NCI-H1092 treated with DMSO at 0.1 percent for 48 hours (cell line): ENCODE results near the gene RFX2.
A peak's percentile ranks its signal among the peaks of the same experiment; 100 is the strongest.

Experiments
- DNase-seq: peaks from one replicate; lab custom pipeline; 2025; lab: John Stamatoyannopoulos, UW

The RFX2 gene

GRCh38 chr19:6059988-6060599 is 50.2 kb downstream of the RFX2 start:
- no peak for DNase-seq

- DNase-seq = no peak
These were observed 50.8 kb downstream of the RFX2 start for GRCh38 chr19:6059396-6059947.

GRCh38 chr19:6058518-6059201 is 51.6 kb downstream of the RFX2 start:
- DNase-seq = no peak

GRCh38 chr19:6057651-6058517 is 52.4 kb downstream of the RFX2 start:
- no peak for DNase-seq

GRCh38 chr19:6056801-6057650 is 53.3 kb downstream of the RFX2 start:
- DNase-seq = peak; percentile 73

GRCh38 chr19:6056282-6056741 is 54.0 kb downstream of the RFX2 start:
- no peak for DNase-seq

GRCh38 chr19:6055013-6055795 is 55.1 kb downstream of the RFX2 start:
- no peak for DNase-seq

- peak; percentile 78 for DNase-seq
These were observed 61.4 kb downstream of the RFX2 start for GRCh38 chr19:6048793-6049405.

- no peak for DNase-seq
These were observed 62.0 kb downstream of the RFX2 start for GRCh38 chr19:6048348-6048747.

GRCh38 chr19:6047741-6048251 is 62.5 kb downstream of the RFX2 start:
- DNase-seq = peak; percentile 58

- DNase-seq = no peak
These were observed 63.0 kb downstream of the RFX2 start for GRCh38 chr19:6047256-6047655.

GRCh38 chr19:6045108-6045507 is 65.2 kb downstream of the RFX2 start:
- no peak for DNase-seq

GRCh38 chr19:6044056-6044805 is 66.1 kb downstream of the RFX2 start:
- DNase-seq = no peak

- DNase-seq = no peak
These were observed 67.2 kb downstream of the RFX2 start for GRCh38 chr19:6042776-6043726.

- DNase-seq = no peak
These were observed 68.3 kb downstream of the RFX2 start for GRCh38 chr19:6041991-6042481.

GRCh38 chr19:6041071-6041470 is 69.2 kb downstream of the RFX2 start:
- DNase-seq = no peak

- no peak for DNase-seq
These were observed 70.6 kb downstream of the RFX2 start for GRCh38 chr19:6039566-6040225.
